GM19372 (cell line): ENCODE measurements around the gene MMP26.

Source experiments
- ATAC-seq: cut with Tn5 transposase; IDR thresholded peaks from one replicate; pipeline ENCODE4 v1.9.1; 2021; ENCODE audit warnings: mild to moderate bottlenecking, low read depth, moderate library complexity; ENCODE audit not compliant: unreplicated experiment

Gene MMP26

GRCh38 chr11:4704054-4704789 is at the start of gene MMP26:
Gene MMP26, plus strand, starts transcription at chr11:4704784.
- ATAC-seq, result no peak

- ATAC-seq, result no peak
Measured at GRCh38 chr11:4658629-4659445, 45.7 kb upstream of the MMP26 start.

- no peak for ATAC-seq
Measured at GRCh38 chr11:4662876-4663275, 41.7 kb upstream of the MMP26 start.

GRCh38 chr11:4664183-4664582 is 40.4 kb upstream of the MMP26 start:
- ATAC-seq, result no peak

GRCh38 chr11:4664786-4665185 is 39.8 kb upstream of the MMP26 start:
- no peak for ATAC-seq

- ATAC-seq, result no peak
Measured at GRCh38 chr11:4665424-4665823, 39.2 kb upstream of the MMP26 start.

- ATAC-seq, result no peak
Measured at GRCh38 chr11:4671741-4672140, 32.8 kb upstream of the MMP26 start.

GRCh38 chr11:4672470-4672869 is 32.1 kb upstream of the MMP26 start:
- ATAC-seq, result no peak

GRCh38 chr11:4673781-4674180 is 30.8 kb upstream of the MMP26 start:
- no peak for ATAC-seq

- ATAC-seq, result no peak
Measured at GRCh38 chr11:4677948-4678347, 26.6 kb upstream of the MMP26 start.

- no peak for ATAC-seq
Measured at GRCh38 chr11:4680341-4680740, 24.2 kb upstream of the MMP26 start.

- no peak for ATAC-seq
Measured at GRCh38 chr11:4682623-4683419, 21.8 kb upstream of the MMP26 start.

- no peak for ATAC-seq
Measured at GRCh38 chr11:4684631-4685285, 19.8 kb upstream of the MMP26 start.

- no peak for ATAC-seq
Measured at GRCh38 chr11:4695442-4695841, 9.1 kb upstream of the MMP26 start.

GRCh38 chr11:4697585-4697984 is 7.0 kb upstream of the MMP26 start, which contains the start of gene OR51E2:
Gene OR51E2, minus strand, starts transcription at chr11:4697853. Its CDS starts 15,142 bp downstream, at chr11:4682711.
- no peak for ATAC-seq

GRCh38 chr11:4699697-4700435 is 4.7 kb upstream of the MMP26 start:
- ATAC-seq, result peak; percentile 92

- no peak for ATAC-seq
Measured at GRCh38 chr11:4700436-4700820, 4.2 kb upstream of the MMP26 start.

- ATAC-seq, result no peak
Measured at GRCh38 chr11:4704790-4705334, 278 bp downstream of the MMP26 start.

- no peak for ATAC-seq
Measured at GRCh38 chr11:4713241-4713640, 8.7 kb downstream of the MMP26 start.

- no peak for ATAC-seq
Measured at GRCh38 chr11:4714300-4714699, 9.7 kb downstream of the MMP26 start.
